Measurements from ENCODE around the gene AMER3. TPM values are rescaled to one million over a fixed set of nuclear protein-coding genes. Genes with fewer than 3 reads are reported as not detected.

The AMER3 gene
- total and polyA plus RNA-seq, 2 of the 8 experiments (the other 6 are each of a cell fraction or from before 2014, with no cell fraction given) = 0.15 to 0.19 TPM

DNA sequence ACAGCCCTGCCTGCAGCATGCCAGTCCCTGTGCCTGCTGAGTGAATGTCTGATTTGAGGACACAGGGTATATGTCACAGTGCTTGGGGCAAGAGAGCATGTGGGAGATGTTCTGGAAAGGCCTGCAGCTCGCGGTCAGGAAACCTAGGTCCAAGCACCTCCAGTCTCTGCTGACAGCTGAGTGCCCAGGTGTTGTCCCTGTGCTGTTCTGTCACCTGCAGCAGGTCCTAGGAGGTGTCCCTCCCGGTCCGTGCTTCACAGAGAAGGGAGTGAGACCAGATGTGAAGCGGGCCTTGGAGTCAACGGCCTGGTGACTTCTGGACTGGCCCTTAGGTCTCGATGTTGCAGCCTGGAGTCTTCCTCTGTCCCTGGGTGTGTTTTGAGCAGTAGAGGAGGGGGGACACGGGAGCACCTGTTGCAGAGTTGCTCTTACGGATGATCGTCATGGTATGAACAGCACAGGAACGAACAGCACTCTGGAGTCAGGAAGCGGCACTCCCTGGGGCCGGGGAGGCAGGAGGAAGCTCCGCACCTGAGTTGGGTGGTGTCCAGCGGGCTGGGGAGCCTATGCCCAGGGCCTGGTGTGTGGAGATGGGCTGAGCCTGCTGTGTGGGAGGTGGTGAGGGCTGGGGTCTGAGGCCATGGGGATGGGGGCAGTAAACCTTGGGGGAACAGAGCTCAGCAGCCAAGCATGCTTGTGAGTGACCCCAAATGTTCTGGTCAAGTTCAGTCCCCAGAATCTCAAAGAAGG, 59.8 kb downstream of the AMER3 start (continued):
- TF ChIP-seq BACH1 (IDR thresholded peaks at IDR 0.05; ENCODE audit: low read length) (no peak), CREB1 (IDR thresholded peaks at IDR 0.05) (no peak), RXRA (IDR thresholded peaks at IDR 0.05; ENCODE audit: insufficient read depth, low read depth, low read length) (no peak)

Other genes with a start within 250 kb of the AMER3 start
- 0.19 and 0.20 TPM in 2 replicates for gene POTEI, start 246.2 kb upstream of the AMER3 start, total RNA-seq (2021; fragmentation: NEBNext Ultra II Directional; extraction: Animal tissue kit (Norgen Biotek cat#: 25700))
- gene POTEI, start 246.2 kb upstream of the AMER3 start, polyA plus RNA-seq (2011; rRNA removed) = 0.19 and 0.20 TPM in 2 replicates
- gene CFC1B, start 234.3 kb upstream of the AMER3 start, total RNA-seq (2021; fragmentation: NEBNext Ultra II Directional; extraction: Animal tissue kit (Norgen Biotek cat#: 25700)) = not detected in 2 replicates
- gene CFC1B, start 234.3 kb upstream of the AMER3 start, polyA plus RNA-seq (2011; rRNA removed) = 0.11 TPM in 1 of 2 replicates, not detected in the other
- 0.31 TPM in 1 of 2 replicates, not detected in the other for gene CFC1, start 156.0 kb upstream of the AMER3 start, total RNA-seq (2021; fragmentation: NEBNext Ultra II Directional; extraction: Animal tissue kit (Norgen Biotek cat#: 25700))
- 0.14 and 0.49 TPM in 2 replicates for gene CFC1, start 156.0 kb upstream of the AMER3 start, polyA plus RNA-seq (2011; rRNA removed)
- not detected in 2 replicates for gene POTEJ, start 144.1 kb upstream of the AMER3 start, total RNA-seq (2021; fragmentation: NEBNext Ultra II Directional; extraction: Animal tissue kit (Norgen Biotek cat#: 25700))
- gene POTEJ, start 144.1 kb upstream of the AMER3 start, polyA plus RNA-seq (2011; rRNA removed) = 0.08 TPM in 1 of 2 replicates, not detected in the other
- not detected in 2 replicates for gene GPR148, start 26.5 kb upstream of the AMER3 start, total RNA-seq (2021; fragmentation: NEBNext Ultra II Directional; extraction: Animal tissue kit (Norgen Biotek cat#: 25700))
- 0.05 TPM in 1 of 2 replicates, not detected in the other for gene GPR148, start 26.5 kb upstream of the AMER3 start, polyA plus RNA-seq (2011; rRNA removed)
- 13.3 and 14.6 TPM in 2 replicates for gene ARHGEF4, start 81.4 kb downstream of the AMER3 start, total RNA-seq (2021; fragmentation: NEBNext Ultra II Directional; extraction: Animal tissue kit (Norgen Biotek cat#: 25700))
- gene ARHGEF4, start 81.4 kb downstream of the AMER3 start, polyA plus RNA-seq (2011; rRNA removed) = 10.6 and 14.5 TPM in 2 replicates

All from H1 (cell line).